A549 (cell line): ENCODE measurements around the gene FNIP2. TPM values are rescaled to one million over a fixed set of nuclear protein-coding genes. Genes with fewer than 3 reads are reported as not detected.

Source experiments
- ATAC-seq, 2 experiments: fragments of 200-7000 bp in 1 of 2; fragments of >200 bp in 1 of 2; cut with Nextera tagmentation in 1 of 2; cut with Tn5 transposase in 1 of 2; 3 replicates each; pipeline versions ENCODE4 v1.8.0 to v1.9.1; 2018 to 2020; ENCODE audit warnings: mild to moderate bottlenecking in 1 of 2, moderate library complexity in 1 of 2
- CTCF ChIA-PET: fragments of 300-600 bp; sonication (Branson Sonifier 250); formaldehyde crosslinking; extraction: SDS; loops from one replicate; lab custom pipeline; 2021; ENCODE audit warnings: antibody characterized with exemption, inconsistent platforms; lab: Yijun Ruan, JAX
- POLR2A ChIA-PET: fragments of 350-600 bp; formaldehyde crosslinking; extraction: SDS; loops from one replicate; lab custom pipeline; 2021; ENCODE audit warnings: antibody characterized with exemption, inconsistent platforms; lab: Yijun Ruan, JAX
- DNase-seq, 2 experiments: peaks; one replicate each; pipeline versions ENCODE4 v3.0.0 to v3.0.0-alpha.2; 2011 to 2016; ENCODE audit warnings: low read depth in 1 of 2, low spot score in 1 of 2
- FAIRE-seq: peaks from 2 replicates; lab custom pipeline; 2011; peaks lifted over from hg19 to GRCh38; lab: Jason Lieb, UNC
- H3K27ac ChIP-seq, 2 experiments: fragments of >200 bp; sonication (Bioruptor Twin); formaldehyde crosslinking; 3 replicates each; pipeline ENCODE4 v1.5.1; 2016 to 2017
- H3K4me1 ChIP-seq: fragments of >200 bp; sonication (Bioruptor Twin); formaldehyde crosslinking; 3 replicates; pipeline ENCODE4 v1.6.1; 2016
- H3K4me2 ChIP-seq: fragments of >200 bp; sonication (Bioruptor Twin); formaldehyde crosslinking; 3 replicates; pipeline ENCODE4 v1.6.1; 2016
- H3K4me3 ChIP-seq: fragments of >200 bp; sonication (Bioruptor Twin); formaldehyde crosslinking; 3 replicates; pipeline ENCODE4 v1.5.1; 2016
- H3K9me3 ChIP-seq: fragments of >200 bp; sonication (Bioruptor Twin); formaldehyde crosslinking; 3 replicates; pipeline ENCODE4 v1.6.1; 2016
- CBX2 ChIP-seq: fragments of 200-600 bp; sonication (generic); IDR thresholded peaks from 2 replicates; pipeline ENCODE4 v1.6.1; 2016; ENCODE audit warnings: low read depth, mild to moderate bottlenecking, borderline replicate concordance
- CEBPB ChIP-seq, 2 experiments: fragments of >200 bp in 1 of 2; sonication (Bioruptor Twin) in 1 of 2; formaldehyde crosslinking in 1 of 2; IDR thresholded peaks; 2 replicates each; pipeline ENCODE4 v1.6.1; 2012 to 2016
- CHD2 ChIP-seq: fragments of 150-350 bp; IDR thresholded peaks from 2 replicates; pipeline ENCODE4 v1.6.1; 2014; ENCODE audit warnings: low read length; ENCODE audit not compliant: partially characterized antibody
- EHMT2 ChIP-seq: fragments of 200-600 bp; sonication (generic); IDR thresholded peaks from 2 replicates; pipeline ENCODE4 v1.6.1; 2016; ENCODE audit warnings: antibody characterized with exemption, low read depth, mild to moderate bottlenecking, moderate library complexity
- EP300 ChIP-seq, 2 experiments: fragments of >200 bp; sonication (Bioruptor Twin); formaldehyde crosslinking; IDR thresholded peaks; 2 replicates in 1 of 2; 3 replicates in 1 of 2; pipeline ENCODE4 v1.6.1; 2016 to 2017
- HOXB13 ChIP-seq: fragments of 250-450 bp; sonication (Bioruptor Pico); IDR thresholded peaks from 2 replicates; pipeline ENCODE4 v1.5.0; 2020; ENCODE audit warnings: low read depth, mild to moderate bottlenecking, moderate library complexity
- JUNB ChIP-seq: fragments of >200 bp; sonication (Bioruptor Twin); formaldehyde crosslinking; IDR thresholded peaks from 2 replicates; pipeline ENCODE4 v1.6.1; 2016
- KDM5A ChIP-seq: fragments of 200-600 bp; sonication (generic); IDR thresholded peaks from 2 replicates; pipeline ENCODE4 v1.6.1; 2016; ENCODE audit warnings: antibody characterized with exemption, mild to moderate bottlenecking
- MAFK ChIP-seq: fragments of 450-650 bp; IDR thresholded peaks from 2 replicates; pipeline ENCODE4 v1.6.1; 2014; ENCODE audit not compliant: partially characterized antibody
- MAZ ChIP-seq: fragments of 150-350 bp; IDR thresholded peaks from 2 replicates; pipeline ENCODE4 v1.6.1; 2014; ENCODE audit warnings: antibody characterized with exemption, low read depth, low read length, borderline replicate concordance
- POLR2AphosphoS2 ChIP-seq: conservative IDR thresholded peaks from 2 replicates; pipeline ENCODE4 v1.6.1; 2012; ENCODE audit warnings: low read length, improper control_type of control experiment, inconsistent platforms
- RAD21 ChIP-seq, 2 experiments: fragments of >200 bp in 1 of 2; sonication (Bioruptor Twin) in 1 of 2; formaldehyde crosslinking in 1 of 2; IDR thresholded peaks in 1 of 2; conservative IDR thresholded peaks in 1 of 2; 2 replicates in 1 of 2; 3 replicates in 1 of 2; pipeline ENCODE4 v1.6.1; 2012 to 2018; ENCODE audit warnings: inconsistent platforms in 1 of 2
- RARB ChIP-seq: fragments of 250-450 bp; sonication (Bioruptor Pico); IDR thresholded peaks from 2 replicates; pipeline ENCODE4 v1.8.0; 2021; ENCODE audit warnings: mild to moderate bottlenecking, moderate library complexity
- RFX5 ChIP-seq: fragments of 450-650 bp; IDR thresholded peaks from 2 replicates; pipeline ENCODE4 v1.7.1; 2014; ENCODE audit warnings: antibody characterized with exemption, mild to moderate bottlenecking, moderate library complexity
- SMC3 ChIP-seq: fragments of >200 bp; sonication (Bioruptor Twin); formaldehyde crosslinking; IDR thresholded peaks from 3 replicates; pipeline ENCODE4 v1.6.1; 2018; ENCODE audit warnings: inconsistent platforms
- SREBF2 ChIP-seq: fragments of 450-650 bp; IDR thresholded peaks from 2 replicates; pipeline ENCODE4 v1.6.1; 2014; ENCODE audit warnings: mild to moderate bottlenecking, moderate library complexity
- TP53 ChIP-seq: fragments of 250-450 bp; sonication (Bioruptor Pico); IDR thresholded peaks from 2 replicates; pipeline ENCODE4 v1.5.0; 2021; ENCODE audit warnings: mild to moderate bottlenecking, moderate library complexity
- ZC3H11A ChIP-seq: fragments of 450-650 bp; IDR thresholded peaks from 2 replicates; pipeline ENCODE4 v1.6.1; 2014; ENCODE audit warnings: antibody characterized with exemption, mild to moderate bottlenecking
- ZSCAN20 ChIP-seq: fragments of 250-450 bp; sonication (Bioruptor Pico); IDR thresholded peaks from 2 replicates; pipeline ENCODE4 v1.8.0; 2022; ENCODE audit warnings: mild to moderate bottlenecking, moderate library complexity
- WGBS: methylation state at CpG from one replicate; pipeline ENCODE4 v1.1.6; 2017; ENCODE audit errors: missing lambda C conversion rate; 5-methylcytosine and 5-hydroxymethylcytosine counted together
- polyA plus RNA-seq, 4 experiments: library from polyadenylated mRNA; depleted of rRNA in 3 of 4; stranded (reverse); fragments of >200 nt; fragmentation: RNase III in 1 of 4; extraction: RNeasy Plus Mini Kit Qiagen cat#74134 plus additional on column Dnase treatment in 1 of 4; gene quantifications; 2 replicates in 3 of 4; 3 replicates in 1 of 4; pipeline ENCODE4 v1.2.3, GENCODE V29; 2011 to 2017
- TF ChIP-seq, protein P1 (sequence below): fragments of 450-650 bp; IDR thresholded peaks from 2 replicates; pipeline ENCODE4 v1.6.1; 2014; ENCODE audit warnings: antibody characterized with exemption
- TF ChIP-seq, protein P2 (sequence below): fragments of 200-600 bp; sonication (generic); IDR thresholded peaks from 2 replicates; pipeline ENCODE4 v1.6.1; 2016; ENCODE audit warnings: antibody characterized with exemption, mild to moderate bottlenecking, moderate library complexity
- TF ChIP-seq, protein P3 (sequence below): fragments of 150-350 bp; IDR thresholded peaks from 2 replicates; pipeline ENCODE4 v1.6.1; 2014; ENCODE audit warnings: low read depth, mild to moderate bottlenecking, low read length

Gene FNIP2
- polyA plus RNA-seq, 2 of the 4 experiments (the other 2 are of a cell fraction), result 2.0 to 2.5 TPM

DNA sequence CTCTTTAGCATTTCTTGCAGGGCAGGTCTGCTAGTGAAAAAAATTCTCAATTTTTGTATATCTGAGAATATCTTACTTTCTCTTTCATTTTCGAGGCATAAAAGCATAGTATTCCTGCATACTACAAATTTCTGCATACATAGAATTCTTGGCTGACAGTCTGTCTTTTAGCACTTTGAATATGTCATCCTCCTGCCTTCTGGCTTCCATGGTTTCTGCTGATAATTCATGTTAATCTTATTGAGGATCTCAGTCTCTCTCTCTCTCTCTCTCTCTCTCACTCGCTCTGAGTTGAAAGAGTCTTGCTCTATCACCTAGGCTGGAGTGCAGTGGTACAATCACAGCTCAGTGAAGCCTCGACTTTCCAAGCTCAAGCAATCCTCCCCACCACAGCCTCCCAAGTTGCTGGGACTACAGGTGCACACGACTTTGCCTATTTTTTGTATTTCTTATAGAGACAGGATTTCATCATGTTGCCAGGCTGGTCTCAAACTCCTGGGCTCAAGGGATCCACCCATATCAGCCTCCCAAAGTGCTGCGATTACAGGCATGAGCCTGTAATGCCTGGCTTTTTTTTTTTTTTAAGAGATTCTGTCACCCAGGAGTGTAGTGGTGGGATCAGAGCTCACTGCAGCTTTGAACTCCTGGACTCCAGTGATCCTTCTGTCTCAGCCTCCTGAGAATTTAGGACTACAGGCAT, 161.3 kb downstream of the FNIP2 start (continued):
- TF ChIP-seq CHD2 (no peak), SMC3 (no peak), TP53 (no peak), HOXB13 (CRISPR knock-in tag) (no peak), RAD21 (conservative IDR thresholded peaks at IDR 0.05 in 1 of 2, IDR thresholded peaks at IDR 0.05 in 1 of 2) (no peak)
- TF ChIP-seq, protein P1, sequence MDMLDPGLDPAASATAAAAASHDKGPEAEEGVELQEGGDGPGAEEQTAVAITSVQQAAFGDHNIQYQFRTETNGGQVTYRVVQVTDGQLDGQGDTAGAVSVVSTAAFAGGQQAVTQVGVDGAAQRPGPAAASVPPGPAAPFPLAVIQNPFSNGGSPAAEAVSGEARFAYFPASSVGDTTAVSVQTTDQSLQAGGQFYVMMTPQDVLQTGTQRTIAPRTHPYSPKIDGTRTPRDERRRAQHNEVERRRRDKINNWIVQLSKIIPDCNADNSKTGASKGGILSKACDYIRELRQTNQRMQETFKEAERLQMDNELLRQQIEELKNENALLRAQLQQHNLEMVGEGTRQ, result no peak
- TF ChIP-seq, protein P2, sequence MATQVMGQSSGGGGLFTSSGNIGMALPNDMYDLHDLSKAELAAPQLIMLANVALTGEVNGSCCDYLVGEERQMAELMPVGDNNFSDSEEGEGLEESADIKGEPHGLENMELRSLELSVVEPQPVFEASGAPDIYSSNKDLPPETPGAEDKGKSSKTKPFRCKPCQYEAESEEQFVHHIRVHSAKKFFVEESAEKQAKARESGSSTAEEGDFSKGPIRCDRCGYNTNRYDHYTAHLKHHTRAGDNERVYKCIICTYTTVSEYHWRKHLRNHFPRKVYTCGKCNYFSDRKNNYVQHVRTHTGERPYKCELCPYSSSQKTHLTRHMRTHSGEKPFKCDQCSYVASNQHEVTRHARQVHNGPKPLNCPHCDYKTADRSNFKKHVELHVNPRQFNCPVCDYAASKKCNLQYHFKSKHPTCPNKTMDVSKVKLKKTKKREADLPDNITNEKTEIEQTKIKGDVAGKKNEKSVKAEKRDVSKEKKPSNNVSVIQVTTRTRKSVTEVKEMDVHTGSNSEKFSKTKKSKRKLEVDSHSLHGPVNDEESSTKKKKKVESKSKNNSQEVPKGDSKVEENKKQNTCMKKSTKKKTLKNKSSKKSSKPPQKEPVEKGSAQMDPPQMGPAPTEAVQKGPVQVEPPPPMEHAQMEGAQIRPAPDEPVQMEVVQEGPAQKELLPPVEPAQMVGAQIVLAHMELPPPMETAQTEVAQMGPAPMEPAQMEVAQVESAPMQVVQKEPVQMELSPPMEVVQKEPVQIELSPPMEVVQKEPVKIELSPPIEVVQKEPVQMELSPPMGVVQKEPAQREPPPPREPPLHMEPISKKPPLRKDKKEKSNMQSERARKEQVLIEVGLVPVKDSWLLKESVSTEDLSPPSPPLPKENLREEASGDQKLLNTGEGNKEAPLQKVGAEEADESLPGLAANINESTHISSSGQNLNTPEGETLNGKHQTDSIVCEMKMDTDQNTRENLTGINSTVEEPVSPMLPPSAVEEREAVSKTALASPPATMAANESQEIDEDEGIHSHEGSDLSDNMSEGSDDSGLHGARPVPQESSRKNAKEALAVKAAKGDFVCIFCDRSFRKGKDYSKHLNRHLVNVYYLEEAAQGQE, result no peak

DNA sequence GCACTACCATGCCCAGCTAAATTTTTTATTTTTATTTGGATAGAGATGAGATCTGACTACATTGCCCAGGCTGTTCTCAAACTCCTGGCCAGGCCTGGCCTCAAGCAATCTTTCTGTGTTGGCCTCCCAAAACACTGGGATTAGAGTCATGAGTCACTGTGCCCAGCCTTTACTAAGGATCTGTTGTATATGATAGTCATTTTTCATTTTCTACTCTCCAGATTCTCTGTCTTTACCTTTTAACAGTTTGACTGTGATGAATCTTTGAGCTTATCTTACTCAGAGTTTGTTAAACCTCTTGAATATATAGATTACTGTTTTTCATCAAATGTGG, 161.8 kb downstream of the FNIP2 start:
- no peak for ATAC-seq
- TF ChIP-seq EHMT2 (no peak), ZSCAN20 (CRISPR knock-in tag) (no peak), RARB (no peak), ZC3H11A (no peak), CEBPB (IDR thresholded peaks at IDR 0.05) (no peak), SREBF2 (no peak), RFX5 (no peak), CBX2 (no peak)
- TF ChIP-seq, protein P3, sequence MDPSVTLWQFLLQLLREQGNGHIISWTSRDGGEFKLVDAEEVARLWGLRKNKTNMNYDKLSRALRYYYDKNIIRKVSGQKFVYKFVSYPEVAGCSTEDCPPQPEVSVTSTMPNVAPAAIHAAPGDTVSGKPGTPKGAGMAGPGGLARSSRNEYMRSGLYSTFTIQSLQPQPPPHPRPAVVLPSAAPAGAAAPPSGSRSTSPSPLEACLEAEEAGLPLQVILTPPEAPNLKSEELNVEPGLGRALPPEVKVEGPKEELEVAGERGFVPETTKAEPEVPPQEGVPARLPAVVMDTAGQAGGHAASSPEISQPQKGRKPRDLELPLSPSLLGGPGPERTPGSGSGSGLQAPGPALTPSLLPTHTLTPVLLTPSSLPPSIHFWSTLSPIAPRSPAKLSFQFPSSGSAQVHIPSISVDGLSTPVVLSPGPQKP, result no peak
- CTCF ChIA-PET, result no interaction called here
- H3K4me3 ChIP-seq, result no peak overlapping the region
- H3K4me1 ChIP-seq, result no peaks in the 10 kb centered on the region
- no peak for DNase-seq
- POLR2A ChIA-PET, result no interaction called here
- no peak for FAIRE-seq
- H3K27ac ChIP-seq, result no peak overlapping the region
- 0 out of 3 replicates have a peak, but pooled peaks cover 3% of the 10 kb centered on the region for H3K9me3 ChIP-seq
- H3K4me2 ChIP-seq, result no peak overlapping the region

DNA sequence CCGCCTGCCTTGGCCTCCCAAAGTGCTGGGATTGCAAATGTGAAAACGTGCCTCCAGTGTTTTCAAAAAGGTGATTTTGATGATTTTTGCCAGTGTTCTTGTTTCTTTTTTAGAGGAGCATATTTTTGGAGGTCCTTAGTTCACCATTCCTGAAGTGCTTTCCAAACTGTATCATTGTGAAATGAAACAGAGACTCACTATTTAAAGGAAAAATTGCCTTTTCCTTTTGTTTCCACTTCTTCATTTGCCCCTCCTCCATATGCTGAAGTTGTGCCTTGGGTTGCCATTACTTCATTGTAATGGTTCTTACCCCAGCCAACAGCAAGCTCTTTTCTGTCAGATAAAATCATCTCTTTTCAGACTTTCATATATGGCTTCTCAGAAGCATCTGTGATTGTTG, 164.4 kb downstream of the FNIP2 start:
- ATAC-seq, result no peak
- FAIRE-seq, result no peak
- POLR2A ChIA-PET, result no interaction called here
- TF ChIP-seq MAFK (no peak), JUNB (no peak), MAZ (no peak), KDM5A (no peak), EP300 (IDR thresholded peaks at IDR 0.05) (no peak), ZSCAN20 (CRISPR knock-in tag) (no peak), POLR2AphosphoS2 (no peak)
- TF ChIP-seq, protein P3, result no peak
- H3K4me2 ChIP-seq, result no peak overlapping the region
- 79% methylated on average over 2 of the region's 2 CpGs for WGBS
- H3K27ac ChIP-seq, result no peak overlapping the region
- H3K4me1 ChIP-seq, result no peaks in the 10 kb centered on the region
- 0 out of 3 replicates have a peak, but pooled peaks cover 3% of the 10 kb centered on the region for H3K9me3 ChIP-seq
- no peak for DNase-seq
- H3K4me3 ChIP-seq, result no peak overlapping the region
- CTCF ChIA-PET, result no interaction called here
